ENCODE data around the gene RASSF5.

Gene RASSF5

DNA sequence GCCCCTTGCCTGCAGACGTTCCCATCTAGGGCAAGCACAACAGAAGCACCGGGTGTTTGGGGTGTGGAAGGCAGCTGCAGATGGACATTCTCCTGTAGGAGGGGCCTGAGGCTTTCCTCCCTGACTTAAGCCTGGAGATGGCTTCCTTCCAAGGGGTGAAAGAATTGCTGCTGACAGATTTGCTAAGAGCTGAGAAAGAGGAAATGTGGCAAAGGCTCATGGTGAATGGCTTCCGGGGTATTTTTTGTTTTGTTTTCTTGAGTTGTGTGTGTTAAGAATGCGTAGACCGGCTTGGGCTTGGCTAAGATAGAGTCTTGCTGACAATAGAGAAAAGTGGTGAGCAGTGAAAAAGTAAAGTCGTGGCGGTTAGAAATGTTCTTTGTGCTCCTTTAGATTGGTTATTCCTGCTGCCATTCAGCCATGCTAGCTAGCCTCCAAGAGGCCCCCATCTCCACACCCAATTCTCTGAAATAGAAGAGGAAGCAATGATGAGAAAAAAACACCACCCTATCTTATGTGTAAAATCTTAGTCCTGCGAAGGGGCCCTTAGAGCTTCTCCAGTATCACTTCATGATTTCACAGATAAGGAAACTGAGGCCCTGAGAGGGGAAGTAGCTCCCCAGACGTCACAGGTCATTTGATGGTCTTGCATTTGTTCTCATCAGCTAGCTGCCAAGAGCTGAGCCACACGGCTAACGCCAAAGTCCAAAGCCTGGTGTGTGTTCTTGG is 68.0 kb downstream of the RASSF5 start:
- Histone ChIP-seq H3K4me1 (no peaks in the 10 kb centered on the region), H3K4me3 (ENCODE audit: low read depth, low read length) (no peak overlapping the region), H3K9me3 (no peaks in the 10 kb centered on the region), H3K36me3 (no peaks in the 10 kb centered on the region), H3K27me3 (no peaks in the 10 kb centered on the region)
- TF ChIP-seq, protein P1, sequence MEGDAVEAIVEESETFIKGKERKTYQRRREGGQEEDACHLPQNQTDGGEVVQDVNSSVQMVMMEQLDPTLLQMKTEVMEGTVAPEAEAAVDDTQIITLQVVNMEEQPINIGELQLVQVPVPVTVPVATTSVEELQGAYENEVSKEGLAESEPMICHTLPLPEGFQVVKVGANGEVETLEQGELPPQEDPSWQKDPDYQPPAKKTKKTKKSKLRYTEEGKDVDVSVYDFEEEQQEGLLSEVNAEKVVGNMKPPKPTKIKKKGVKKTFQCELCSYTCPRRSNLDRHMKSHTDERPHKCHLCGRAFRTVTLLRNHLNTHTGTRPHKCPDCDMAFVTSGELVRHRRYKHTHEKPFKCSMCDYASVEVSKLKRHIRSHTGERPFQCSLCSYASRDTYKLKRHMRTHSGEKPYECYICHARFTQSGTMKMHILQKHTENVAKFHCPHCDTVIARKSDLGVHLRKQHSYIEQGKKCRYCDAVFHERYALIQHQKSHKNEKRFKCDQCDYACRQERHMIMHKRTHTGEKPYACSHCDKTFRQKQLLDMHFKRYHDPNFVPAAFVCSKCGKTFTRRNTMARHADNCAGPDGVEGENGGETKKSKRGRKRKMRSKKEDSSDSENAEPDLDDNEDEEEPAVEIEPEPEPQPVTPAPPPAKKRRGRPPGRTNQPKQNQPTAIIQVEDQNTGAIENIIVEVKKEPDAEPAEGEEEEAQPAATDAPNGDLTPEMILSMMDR (IDR thresholded peaks at IDR 0.05; ENCODE audit: low read depth, low read length): no peak
- DNase-seq: no peak

DNA sequence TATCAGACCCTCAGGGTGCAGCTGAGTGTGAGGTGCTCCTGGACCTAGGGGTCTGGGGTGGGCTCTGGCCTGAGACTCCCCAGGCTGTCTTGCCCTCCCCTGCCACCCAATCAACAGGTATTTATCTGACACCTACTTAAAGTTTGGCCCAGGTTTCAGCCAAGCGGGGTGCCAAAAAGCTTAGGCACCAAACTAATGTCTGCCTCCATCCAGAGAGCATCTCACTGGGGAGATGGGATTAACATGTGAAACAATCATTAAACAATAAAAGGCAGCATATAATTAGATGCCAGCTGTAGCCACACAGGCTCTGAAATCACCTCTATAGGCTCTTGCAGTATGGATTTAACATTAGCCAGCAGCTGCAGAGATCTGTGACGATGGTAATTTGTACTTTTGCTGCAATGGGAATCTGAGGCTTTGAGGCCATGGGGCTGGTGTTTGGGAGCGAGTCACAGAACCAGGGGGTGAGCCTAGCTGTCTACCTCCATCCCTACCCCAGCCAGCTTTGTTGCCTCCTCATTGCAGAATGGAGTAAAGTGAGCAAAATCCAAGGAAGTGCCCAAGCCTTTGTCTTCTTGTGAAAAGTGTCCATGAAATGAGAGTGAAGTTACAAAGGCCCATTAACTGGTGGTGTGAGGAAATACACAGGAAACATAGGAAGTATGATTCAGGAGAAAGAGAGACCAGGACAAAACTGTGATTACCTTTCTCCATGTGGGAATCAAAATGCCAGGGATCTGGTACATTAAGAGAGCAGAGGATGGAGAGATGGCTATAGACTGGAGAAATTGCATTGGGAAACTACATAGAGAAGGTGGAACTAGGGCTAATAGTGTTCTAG is 68.8 kb downstream of the RASSF5 start:
- DNase-seq: no peak

DNA sequence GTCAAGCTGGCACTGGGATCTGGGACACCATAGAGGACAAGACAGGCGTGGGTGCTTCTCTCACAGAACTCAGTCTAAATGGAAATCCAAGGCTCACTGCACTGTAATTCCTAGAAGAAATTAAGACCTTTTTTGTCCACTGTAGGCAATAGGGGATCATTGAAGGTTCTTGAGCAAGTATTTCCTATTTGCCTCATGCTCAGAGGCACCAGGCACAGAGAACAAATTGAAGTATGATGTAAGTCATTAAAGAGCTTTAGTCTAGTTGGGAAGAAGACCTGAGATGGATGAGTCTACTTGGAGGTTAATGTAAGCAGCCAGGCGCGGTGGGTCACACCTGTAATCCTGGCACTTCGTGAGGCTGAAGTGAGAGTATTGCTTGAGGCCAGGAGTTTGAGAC is 70.3 kb downstream of the RASSF5 start:
- Histone ChIP-seq H3K27me3 (no peaks in the 10 kb centered on the region), H3K4me1 (no peaks in the 10 kb centered on the region), H3K4me3 (ENCODE audit: low read depth, low read length) (no peak overlapping the region), H3K9me3 (no peaks in the 10 kb centered on the region), H3K36me3 (no peaks in the 10 kb centered on the region)
- TF ChIP-seq, protein P1 (IDR thresholded peaks at IDR 0.05; ENCODE audit: low read depth, low read length): no peak
- DNase-seq: no peak

More for the DNA sequence above, 68.8 kb downstream of the RASSF5 start:
- no peaks in the 10 kb centered on the region for H3K4me1 ChIP-seq
- H3K4me3 ChIP-seq (ENCODE audit: low read depth, low read length): no peak overlapping the region
- no peaks in the 10 kb centered on the region for H3K9me3 ChIP-seq
- TF ChIP-seq, protein P1 (IDR thresholded peaks at IDR 0.05; ENCODE audit: low read depth, low read length): no peak
- H3K36me3 ChIP-seq: no peaks in the 10 kb centered on the region
- H3K27me3 ChIP-seq: no peaks in the 10 kb centered on the region

DNA sequence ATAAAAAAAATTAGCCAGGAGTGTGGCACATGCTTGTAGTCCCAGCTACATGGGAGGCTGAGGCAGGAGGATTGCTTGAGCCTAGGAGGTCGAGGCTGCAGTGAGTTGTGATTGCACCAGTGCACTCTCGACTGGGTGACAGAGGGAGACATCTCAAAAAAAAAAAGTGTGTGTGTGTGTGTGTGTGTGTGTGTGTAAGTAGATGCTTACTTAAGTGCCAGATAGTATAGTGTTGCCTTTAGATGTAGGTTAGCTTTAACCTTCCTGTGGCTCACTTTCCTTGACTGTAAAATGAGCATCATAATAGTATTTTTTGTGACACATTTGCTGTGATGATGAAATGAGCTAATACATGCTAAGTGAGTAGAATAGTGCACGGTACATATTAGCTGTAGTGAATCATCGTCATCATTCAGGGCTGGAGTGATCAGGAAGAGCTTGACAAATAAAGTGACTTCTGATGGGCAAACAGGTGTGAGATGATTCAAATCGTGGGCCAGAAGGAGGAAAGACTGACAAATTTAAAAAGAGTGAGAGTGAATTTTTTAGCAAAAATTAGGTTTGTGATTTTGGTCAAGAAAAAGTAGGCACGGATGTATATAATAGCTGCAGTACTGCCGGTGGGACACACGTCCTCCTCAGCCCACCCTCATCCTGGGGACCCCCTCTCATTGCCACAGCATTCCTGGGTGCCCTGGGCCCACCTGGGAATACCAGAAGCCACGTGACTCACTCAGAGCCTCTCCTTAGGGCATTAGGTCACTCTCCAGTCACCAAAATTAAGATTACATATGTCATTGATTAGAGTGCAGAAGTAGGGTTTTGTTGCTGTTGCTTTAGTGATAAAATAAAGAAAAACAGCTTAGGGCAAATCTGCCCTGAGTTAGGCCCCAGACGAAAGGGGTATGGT is 71.0 kb downstream of the RASSF5 start:
- no peak overlapping the region for H3K4me3 ChIP-seq (ENCODE audit: low read depth, low read length)
- H3K27me3 ChIP-seq: no peaks in the 10 kb centered on the region
- DNase-seq: no peak
- TF ChIP-seq, protein P1 (IDR thresholded peaks at IDR 0.05; ENCODE audit: low read depth, low read length): no peak
- H3K4me1 ChIP-seq: no peaks in the 10 kb centered on the region
- no peaks in the 10 kb centered on the region for H3K9me3 ChIP-seq
- H3K36me3 ChIP-seq: no peaks in the 10 kb centered on the region

DNA sequence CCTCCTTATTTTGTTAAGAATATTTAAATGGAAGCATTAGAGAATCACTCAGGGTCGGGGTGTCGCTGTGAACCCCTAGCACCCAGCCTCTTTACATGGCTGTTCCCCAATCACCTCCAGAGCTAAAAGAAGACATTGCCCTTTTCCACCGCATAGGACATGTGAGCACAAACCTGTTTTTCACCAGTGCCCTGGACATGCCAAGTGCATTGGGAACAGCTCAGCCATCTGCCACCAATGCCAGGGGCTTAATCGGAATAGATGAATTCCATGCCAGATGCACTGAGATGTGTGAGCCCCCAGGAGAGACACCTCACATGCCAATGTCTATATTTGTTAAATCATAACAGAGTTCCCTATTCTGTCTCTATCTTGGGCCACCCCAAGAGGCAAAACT is 71.6 kb downstream of the RASSF5 start:
- Histone ChIP-seq H3K4me3 (ENCODE audit: low read depth, low read length) (no peak overlapping the region), H3K9me3 (no peaks in the 10 kb centered on the region), H3K4me1 (no peaks in the 10 kb centered on the region), H3K27me3 (no peaks in the 10 kb centered on the region), H3K36me3 (no peaks in the 10 kb centered on the region)
- TF ChIP-seq, protein P1 (IDR thresholded peaks at IDR 0.05; ENCODE audit: low read depth, low read length): no peak
- DNase-seq: no peak
